Endothelial cell of umbilical vein (primary cell): ENCODE measurements around the gene SRCIN1. TPM values are rescaled to one million over a fixed set of nuclear protein-coding genes. Genes with fewer than 3 reads are reported as not detected.

Experiments used
- BruUV-seq: library from RNA; stranded (reverse); fragments of 400-500 nt; replicated peaks from 2 replicates; lab custom pipeline; 2021; lab: Mats Ljungman, UMichigan
- CTCF ChIA-PET: fragments of 300-600, 350-600 bp; sonication (Branson Sonifier 250); formaldehyde crosslinking; loops from one replicate; lab custom pipeline; 2021; ENCODE audit warnings: antibody characterized with exemption, inconsistent platforms; lab: Charles Lee
- POLR2A ChIA-PET: fragments of 300-600, 350-600 bp; sonication (Branson Sonifier 250); formaldehyde crosslinking; loops from one replicate; lab custom pipeline; 2021; ENCODE audit warnings: antibody characterized with exemption, inconsistent platforms; lab: Charles Lee
- DNase-seq: peaks from one replicate; pipeline ENCODE4 v3.0.0-alpha.2; 2011; ENCODE audit warnings: low read depth, low spot score
- FAIRE-seq: peaks from 2 replicates; lab custom pipeline; 2011; peaks lifted over from hg19 to GRCh38; lab: Jason Lieb, UNC
- H2AFZ ChIP-seq: 2 replicates; pipeline ENCODE4 v1.6.0; 2012; ENCODE audit warnings: low read depth, low read length, control low read depth, inconsistent platforms
- H3K27ac ChIP-seq: 2 replicates; pipeline ENCODE4 v1.5.1; 2011; ENCODE audit warnings: low read depth, mild to moderate bottlenecking, control low read depth, low read length, moderate library complexity; ENCODE audit not compliant: insufficient read depth
- H3K27me3 ChIP-seq, 2 experiments: 2 replicates each; pipeline versions ENCODE4 v1.6.0 to v1.6.1; 2011; ENCODE audit warnings: low read length in 2 of 2, mixed read lengths in 1 of 2; ENCODE audit not compliant: control insufficient read depth in 2 of 2, insufficient read depth in 2 of 2
- H3K36me3 ChIP-seq, 2 experiments: 2 replicates in 1 of 2; 3 replicates in 1 of 2; pipeline ENCODE4 v1.5.1; 2011; ENCODE audit warnings: low read length in 2 of 2, mild to moderate bottlenecking in 1 of 2, moderate library complexity in 1 of 2; ENCODE audit not compliant: control insufficient read depth in 2 of 2, insufficient read depth in 2 of 2; ENCODE audit errors: extremely low read depth in 1 of 2
- H3K4me1 ChIP-seq: 3 replicates; pipeline ENCODE4 v1.5.1; 2011; ENCODE audit warnings: mild to moderate bottlenecking, low read length; ENCODE audit not compliant: control insufficient read depth, insufficient read depth; ENCODE audit errors: extremely low read depth
- H3K4me2 ChIP-seq: 2 replicates; pipeline ENCODE4 v1.6.1; 2011; ENCODE audit warnings: low read length, control low read depth, mixed read lengths; ENCODE audit not compliant: insufficient read depth
- H3K4me3 ChIP-seq, 3 experiments: fragments of 200-600 bp in 1 of 3; sonication (generic), shearing (Covaris generic) in 1 of 3; replicated peaks in 1 of 3; 2 replicates each; pipeline ENCODE4 v1.5.1; 2011 to 2016; ENCODE audit warnings: control low read depth in 3 of 3, low read length in 3 of 3, mild to moderate bottlenecking in 2 of 3, inconsistent platforms in 1 of 3, low read depth in 1 of 3, moderate library complexity in 1 of 3; ENCODE audit not compliant: insufficient read depth in 1 of 3
- H3K79me2 ChIP-seq: 2 replicates; pipeline ENCODE4 v1.6.0; 2012; ENCODE audit warnings: low read length, inconsistent platforms; ENCODE audit not compliant: control insufficient read depth, insufficient read depth
- H3K9ac ChIP-seq: replicated peaks from 2 replicates; pipeline ENCODE3; 2011; ENCODE audit warnings: low read length, control low read depth; ENCODE audit not compliant: insufficient read depth; ENCODE audit errors: extremely low read depth
- H3K9me1 ChIP-seq: replicated peaks from 3 replicates; pipeline ENCODE4 v1.6.0; 2011; ENCODE audit warnings: mild to moderate bottlenecking, low read length; ENCODE audit not compliant: control insufficient read depth, insufficient read depth; ENCODE audit errors: extremely low read depth
- H3K9me3 ChIP-seq: replicated peaks from 2 replicates; pipeline ENCODE4 v1.5.1; 2012; ENCODE audit warnings: low read length, inconsistent platforms; ENCODE audit not compliant: control insufficient read depth, insufficient read depth
- H4K20me1 ChIP-seq: replicated peaks from 2 replicates; pipeline ENCODE3; 2011; ENCODE audit warnings: mild to moderate bottlenecking, low read length; ENCODE audit not compliant: control insufficient read depth, insufficient read depth; ENCODE audit errors: extremely low read depth
- CTCF ChIP-seq, 2 donors: IDR thresholded peaks; 1 replicate in 1 of 2; 2 replicates in 1 of 2; pipeline ENCODE4 v1.5.1; 2011; ENCODE audit warnings: low read length in 2 of 2, mild to moderate bottlenecking in 2 of 2, moderate library complexity in 2 of 2, control low read depth in 1 of 2, inconsistent platforms in 1 of 2, low read depth in 1 of 2; ENCODE audit not compliant: insufficient read depth in 1 of 2; ENCODE audit errors: extremely low read depth in 1 of 2
- EZH2 ChIP-seq: IDR thresholded peaks from 2 replicates; pipeline ENCODE4 v1.6.1; 2012; ENCODE audit warnings: borderline replicate concordance, low read depth, mild to moderate bottlenecking, moderate library complexity, low read length, inconsistent platforms; ENCODE audit not compliant: severe bottlenecking
- FOS ChIP-seq: IDR thresholded peaks from 2 replicates; pipeline ENCODE4 v1.6.1; 2011; ENCODE audit warnings: mild to moderate bottlenecking, low read length, moderate library complexity, borderline replicate concordance; ENCODE audit not compliant: insufficient read depth
- GATA2 ChIP-seq: IDR thresholded peaks from 2 replicates; pipeline ENCODE4 v1.7.0; 2011; ENCODE audit warnings: low read depth, mild to moderate bottlenecking, moderate library complexity, mixed read lengths, low read length; ENCODE audit not compliant: insufficient read length, insufficient read depth
- JUN ChIP-seq: IDR thresholded peaks from 2 replicates; pipeline ENCODE4 v1.6.1; 2011; ENCODE audit warnings: borderline replicate concordance, low read depth; ENCODE audit not compliant: insufficient read length, insufficient read depth
- MAX ChIP-seq: IDR thresholded peaks from 2 replicates; pipeline ENCODE4 v1.6.1; 2011; ENCODE audit not compliant: insufficient read depth, insufficient read length
- MYC ChIP-seq: IDR thresholded peaks from one replicate; pipeline ENCODE4 v1.6.1; 2011; ENCODE audit warnings: mild to moderate bottlenecking, low read depth, low read length
- POLR2A ChIP-seq: IDR thresholded peaks from 2 replicates; pipeline ENCODE4 v1.6.1; 2012; ENCODE audit warnings: low read depth, mild to moderate bottlenecking, control low read depth, low read length
- POLR2AphosphoS5 ChIP-seq: IDR thresholded peaks from 2 replicates; pipeline ENCODE4 v1.6.1; 2012; ENCODE audit warnings: low read depth, mild to moderate bottlenecking, control low read depth, low read length, moderate library complexity; ENCODE audit not compliant: insufficient read depth
- dilution Hi-C: fragments of 300-500 bp; cut with MboI; formaldehyde crosslinking; loops from one replicate; pipeline ENCODE4 v1.15.0; 2019; ENCODE audit warnings: low sequenced_read_pairs; ENCODE audit not compliant: extremely low pct_ligation_motif_present
- intact Hi-C: fragments of 100-400 bp; cut with micrococcal nuclease; formaldehyde crosslinking; loops from one replicate; pipeline ENCODE4 v1.10.0; 2022
- polyA plus RNA-seq, 4 experiments: library from polyadenylated mRNA; depleted of rRNA in 3 of 4; stranded (reverse) in 3 of 4; unstranded in 1 of 4; fragments of >200 nt; gene quantifications; 2 replicates each; pipeline versions ENCODE4 v1.2.1 to v1.2.3, GENCODE V29; 2011 to 2012; ENCODE audit warnings: missing spikeins in 1 of 4
- total RNA-seq: library from RNA; stranded (reverse); gene quantifications from 2 replicates; pipeline ENCODE4 v1.2.3, GENCODE V29; 2021

Gene SRCIN1
- total and polyA plus RNA-seq, 2 donors (not counting 3 experiments of a cell fraction or from before 2014, with no cell fraction given), result 0.15 to 0.35 TPM

DNA sequence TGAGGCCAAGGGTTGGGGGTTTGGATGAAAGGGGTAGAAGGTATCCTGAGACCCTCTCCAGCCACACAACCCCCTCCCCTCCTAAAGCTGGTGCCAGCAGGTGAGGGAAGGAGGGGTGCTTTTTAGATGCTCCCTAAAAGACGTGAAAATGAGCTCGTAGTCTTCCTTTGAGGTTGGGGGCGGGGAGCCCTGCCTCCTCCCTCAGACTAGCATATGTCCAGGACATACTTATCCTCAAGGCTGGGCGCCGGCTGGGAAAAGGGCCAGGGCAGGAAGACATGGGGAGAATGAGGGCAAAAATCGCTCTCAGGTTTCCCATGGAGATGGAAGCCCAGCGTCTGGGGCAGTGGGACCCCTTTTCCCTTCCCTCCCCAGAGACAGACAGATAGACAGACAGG, 26.7 kb downstream of the SRCIN1 start:
- H4K20me1 ChIP-seq, result no peaks in the 10 kb centered on the region
- H3K4me2 ChIP-seq, result no peak overlapping the region
- H3K4me3 ChIP-seq, result no peak overlapping the region
- no peak overlapping the region for H3K27ac ChIP-seq
- intact Hi-C loops (no loop called here), dilution Hi-C loops (no loop called here)
- FAIRE-seq (no peak), DNase-seq (no peak)
- POLR2A ChIA-PET, result no interaction called here
- H3K27me3 ChIP-seq, result peaks cover 44 to 47% of the 10 kb centered on the region in 2 experiments
- H3K9me3 ChIP-seq, result no peaks in the 10 kb centered on the region
- TF ChIP-seq MAX (no peak), GATA2 (no peak), CTCF (IDR thresholded peaks at IDR 0.05; ENCODE audit: extremely low read depth in 1 of 2, insufficient read depth in 1 of 2, low read depth in 1 of 2, low read length in 2 of 2) (no peak), POLR2A (no peak), FOS (no peak), MYC (no peak), EZH2 (no peak), POLR2AphosphoS5 (no peak), JUN (no peak)
- H2AFZ ChIP-seq, result no peak overlapping the region
- H3K9me1 ChIP-seq, result no peaks in the 10 kb centered on the region
- BruUV-seq, result no TSS peak
- H3K4me1 ChIP-seq, result no peaks in the 10 kb centered on the region
- CTCF ChIA-PET, result no interaction called here
- no peaks in the 10 kb centered on the region for H3K79me2 ChIP-seq
- no peak overlapping the region for H3K9ac ChIP-seq
- H3K36me3 ChIP-seq, result no peaks in the 10 kb centered on the region
